ENCODE data around the gene PACRG.

The PACRG gene

GRCh38 chr6:163284151-163284550 lies 556.4 kb downstream of the PACRG start:
- TF ChIP-seq CTCF (IDR thresholded peaks at IDR 0.05) = no peak

- no peak for TF ChIP-seq CTCF (IDR thresholded peaks at IDR 0.05)
These were observed 557.9 kb downstream of the PACRG start for GRCh38 chr6:163285691-163286090.

DNA sequence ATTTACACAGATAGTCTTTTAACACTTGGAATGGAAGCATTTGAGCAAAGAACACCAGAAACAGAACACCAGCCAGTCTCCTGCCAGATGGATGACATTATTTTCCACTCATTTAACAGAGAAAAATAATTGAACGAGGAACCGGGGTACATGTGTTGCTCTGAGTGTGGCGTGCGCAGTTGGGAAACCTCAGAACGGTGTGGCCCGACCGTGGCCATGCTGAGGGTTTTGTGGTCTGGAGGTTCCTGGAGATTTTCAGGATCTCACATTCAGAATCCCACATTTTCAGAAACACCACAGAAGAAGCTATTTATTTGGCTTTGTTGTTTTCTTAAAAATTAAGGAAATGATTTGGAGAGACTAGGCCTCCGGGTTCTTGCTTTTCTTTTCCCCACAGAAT lies 559.9 kb downstream of the PACRG start:
- no peak for TF ChIP-seq CTCF (IDR thresholded peaks at IDR 0.05)

- no peak for TF ChIP-seq CTCF (IDR thresholded peaks at IDR 0.05)
These were observed 560.3 kb downstream of the PACRG start for GRCh38 chr6:163288066-163288465.

- TF ChIP-seq CTCF (IDR thresholded peaks at IDR 0.05) = no peak
These were observed 561.1 kb downstream of the PACRG start for GRCh38 chr6:163288915-163289314.

- TF ChIP-seq CTCF (IDR thresholded peaks at IDR 0.05) = no peak
These were observed 561.7 kb downstream of the PACRG start for GRCh38 chr6:163289447-163289846.

DNA sequence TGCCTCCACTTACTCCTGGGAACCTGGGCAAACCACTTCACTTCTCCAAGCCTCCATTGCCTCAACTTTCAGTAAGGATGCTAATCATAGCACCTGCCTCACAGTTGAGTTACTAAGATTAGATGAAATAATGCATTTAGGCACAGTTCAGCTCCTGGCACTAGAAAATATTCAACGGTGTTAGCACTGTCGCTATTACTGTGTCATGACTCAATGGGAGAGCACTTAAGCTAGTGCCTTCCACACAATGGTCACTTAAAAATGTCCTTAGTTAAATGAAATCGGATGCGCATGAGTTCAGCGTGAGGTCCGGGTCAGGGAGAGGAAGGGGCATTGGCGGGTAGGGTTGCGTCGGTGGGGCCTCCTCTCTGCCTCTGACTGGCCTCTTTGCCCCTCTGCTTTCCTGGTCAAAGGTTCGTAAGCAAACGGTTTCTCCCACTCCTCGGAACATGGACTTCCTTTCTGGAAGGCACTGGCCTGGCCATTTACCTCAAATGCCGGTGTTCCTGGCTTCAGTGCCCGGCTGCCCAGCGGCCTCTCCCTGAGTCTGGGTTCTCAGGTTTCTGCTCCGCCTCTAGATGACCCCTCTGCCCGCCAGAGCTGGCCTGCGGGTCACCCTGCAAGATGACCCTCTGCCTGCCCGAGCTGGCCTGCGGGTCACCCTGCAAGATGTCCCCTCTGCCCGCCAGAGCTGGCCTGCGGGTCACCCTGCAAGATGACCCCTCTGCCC lies 562.9 kb downstream of the PACRG start:
- no peak for TF ChIP-seq CTCF (IDR thresholded peaks at IDR 0.05)

- no peak for TF ChIP-seq CTCF (IDR thresholded peaks at IDR 0.05)
These were observed 563.8 kb downstream of the PACRG start for GRCh38 chr6:163291622-163292021.
